ENCODE results near the gene GPSM1. TPM values are rescaled to one million over a fixed set of nuclear protein-coding genes. Genes with fewer than 3 reads are reported as not detected.
A peak's percentile ranks its signal among the peaks of the same experiment; 100 is the strongest.

The GPSM1 gene
- 13.6 TPM for polyA plus RNA-seq (2013, experiment 1 of 2)
- polyA plus RNA-seq (2013, experiment 2 of 2): 18.6 TPM

- no peaks in the 10 kb centered on the region for H3K36me3 ChIP-seq (ENCODE audit: insufficient read depth, low read length)
- H3K4me1 ChIP-seq (ENCODE audit: insufficient read depth, low read length): peaks cover 11% of the 10 kb centered on the region; the same call in 1 of the 2 replicates
- WGBS: 1% methylated on average over 75 of the region's 88 CpGs
- H3K9ac ChIP-seq (ENCODE audit: low read depth, low read length): peak within 1 kb of the TSS; percentile 75
- peak within 1 kb of the TSS; percentile 15; the same call in 1 of the 2 replicates for H3K27ac ChIP-seq (ENCODE audit: low read depth, low read length)
- H3K9me3 ChIP-seq (ENCODE audit: insufficient read depth, low read depth, low read length): no peaks in the 10 kb centered on the region
- no peaks in the 10 kb centered on the region for H3K27me3 ChIP-seq (ENCODE audit: insufficient read depth, low read length)
- H3K4me3 ChIP-seq (ENCODE audit: low read length): peak within 1 kb of the TSS; percentile 58
Observed at GRCh38 chr9:136327304-136327974, at the start of gene GPSM1. Gene GPSM1, plus strand, starts transcription at chr9:136327539. Its CDS starts 157 bp downstream, at chr9:136327696.

- 92% methylated on average over 14 of the region's 14 CpGs for WGBS
- Histone ChIP-seq H3K27me3 (ENCODE audit: insufficient read depth, low read length) (no peaks in the 10 kb centered on the region), H3K4me3 (ENCODE audit: low read length) (no peak overlapping the region), H3K9ac (ENCODE audit: low read depth, low read length) (no peak overlapping the region), H3K27ac (ENCODE audit: low read depth, low read length) (no peak overlapping the region), H3K4me1 (ENCODE audit: insufficient read depth, low read length) (no peaks in the 10 kb centered on the region), H3K9me3 (ENCODE audit: insufficient read depth, low read depth, low read length) (no peaks in the 10 kb centered on the region), H3K36me3 (ENCODE audit: insufficient read depth, low read length) (no peaks in the 10 kb centered on the region)
Observed at GRCh38 chr9:136277746-136278145, 49.6 kb upstream of the GPSM1 start.

GRCh38 chr9:136278221-136278620, 49.1 kb upstream of the GPSM1 start:
- H3K9me3 ChIP-seq (ENCODE audit: insufficient read depth, low read depth, low read length): no peaks in the 10 kb centered on the region
- 92% methylated on average over 9 of the region's 9 CpGs for WGBS
- H3K4me3 ChIP-seq (ENCODE audit: low read length): no peak overlapping the region

GRCh38 chr9:136278894-136279293, 48.4 kb upstream of the GPSM1 start:
- Histone ChIP-seq H3K9me3 (ENCODE audit: insufficient read depth, low read depth, low read length) (no peaks in the 10 kb centered on the region), H3K9ac (ENCODE audit: low read depth, low read length) (no peak overlapping the region), H3K4me1 (ENCODE audit: insufficient read depth, low read length) (no peaks in the 10 kb centered on the region), H3K27ac (ENCODE audit: low read depth, low read length) (no peak overlapping the region), H3K27me3 (ENCODE audit: insufficient read depth, low read length) (no peaks in the 10 kb centered on the region), H3K4me3 (ENCODE audit: low read length) (no peak overlapping the region), H3K36me3 (ENCODE audit: insufficient read depth, low read length) (no peaks in the 10 kb centered on the region)
- 97% methylated on average over 1 of the region's 1 CpG for WGBS

More at GRCh38 chr9:136278221-136278620, 49.1 kb upstream of the GPSM1 start:
- no peaks in the 10 kb centered on the region for H3K4me1 ChIP-seq (ENCODE audit: insufficient read depth, low read length)
- H3K27me3 ChIP-seq (ENCODE audit: insufficient read depth, low read length): no peaks in the 10 kb centered on the region
- H3K36me3 ChIP-seq (ENCODE audit: insufficient read depth, low read length): no peaks in the 10 kb centered on the region
- no peak overlapping the region for H3K27ac ChIP-seq (ENCODE audit: low read depth, low read length)
- no peak overlapping the region for H3K9ac ChIP-seq (ENCODE audit: low read depth, low read length)

- Histone ChIP-seq H3K4me3 (ENCODE audit: low read length) (no peak overlapping the region), H3K36me3 (ENCODE audit: insufficient read depth, low read length) (no peaks in the 10 kb centered on the region), H3K27ac (ENCODE audit: low read depth, low read length) (no peak overlapping the region), H3K4me1 (ENCODE audit: insufficient read depth, low read length) (no peaks in the 10 kb centered on the region), H3K9me3 (ENCODE audit: insufficient read depth, low read depth, low read length) (no peaks in the 10 kb centered on the region), H3K27me3 (ENCODE audit: insufficient read depth, low read length) (no peaks in the 10 kb centered on the region), H3K9ac (ENCODE audit: low read depth, low read length) (no peak overlapping the region)
- 88% methylated on average over 6 of the region's 6 CpGs for WGBS
Observed at GRCh38 chr9:136279471-136279870, 47.9 kb upstream of the GPSM1 start.

- 90% methylated on average over 15 of the region's 16 CpGs for WGBS
- H3K9ac ChIP-seq (ENCODE audit: low read depth, low read length): no peak overlapping the region
- no peak overlapping the region for H3K4me3 ChIP-seq (ENCODE audit: low read length)
- H3K27ac ChIP-seq (ENCODE audit: low read depth, low read length): no peak overlapping the region
- H3K9me3 ChIP-seq (ENCODE audit: insufficient read depth, low read depth, low read length): no peaks in the 10 kb centered on the region
- no peaks in the 10 kb centered on the region for H3K36me3 ChIP-seq (ENCODE audit: insufficient read depth, low read length)
- H3K4me1 ChIP-seq (ENCODE audit: insufficient read depth, low read length): no peaks in the 10 kb centered on the region
- no peaks in the 10 kb centered on the region for H3K27me3 ChIP-seq (ENCODE audit: insufficient read depth, low read length)
Observed at GRCh38 chr9:136280535-136281315, 46.6 kb upstream of the GPSM1 start.

- Histone ChIP-seq H3K4me3 (ENCODE audit: low read length) (no peak overlapping the region), H3K27me3 (ENCODE audit: insufficient read depth, low read length) (no peaks in the 10 kb centered on the region), H3K9me3 (ENCODE audit: insufficient read depth, low read depth, low read length) (no peaks in the 10 kb centered on the region), H3K4me1 (ENCODE audit: insufficient read depth, low read length) (no peaks in the 10 kb centered on the region), H3K9ac (ENCODE audit: low read depth, low read length) (no peak overlapping the region), H3K27ac (ENCODE audit: low read depth, low read length) (no peak overlapping the region), H3K36me3 (ENCODE audit: insufficient read depth, low read length) (no peaks in the 10 kb centered on the region)
- WGBS: 91% methylated on average over 39 of the region's 39 CpGs
Observed at GRCh38 chr9:136281421-136282271, 45.7 kb upstream of the GPSM1 start.

- H3K9ac ChIP-seq (ENCODE audit: low read depth, low read length): no peak overlapping the region
- no peaks in the 10 kb centered on the region for H3K9me3 ChIP-seq (ENCODE audit: insufficient read depth, low read depth, low read length)
- WGBS: 90% methylated on average over 14 of the region's 14 CpGs
- no peaks in the 10 kb centered on the region for H3K4me1 ChIP-seq (ENCODE audit: insufficient read depth, low read length)
- H3K27me3 ChIP-seq (ENCODE audit: insufficient read depth, low read length): no peaks in the 10 kb centered on the region
- H3K4me3 ChIP-seq (ENCODE audit: low read length): no peak overlapping the region
- H3K27ac ChIP-seq (ENCODE audit: low read depth, low read length): no peak overlapping the region
- H3K36me3 ChIP-seq (ENCODE audit: insufficient read depth, low read length): no peaks in the 10 kb centered on the region
Observed at GRCh38 chr9:136282272-136282861, 45.0 kb upstream of the GPSM1 start.

- H3K9me3 ChIP-seq (ENCODE audit: insufficient read depth, low read depth, low read length): no peaks in the 10 kb centered on the region
- no peaks in the 10 kb centered on the region for H3K27me3 ChIP-seq (ENCODE audit: insufficient read depth, low read length)
- H3K4me1 ChIP-seq (ENCODE audit: insufficient read depth, low read length): no peaks in the 10 kb centered on the region
- no peak overlapping the region for H3K9ac ChIP-seq (ENCODE audit: low read depth, low read length)
- no peaks in the 10 kb centered on the region for H3K36me3 ChIP-seq (ENCODE audit: insufficient read depth, low read length)
- no peak overlapping the region for H3K27ac ChIP-seq (ENCODE audit: low read depth, low read length)
- 49% methylated on average over 31 of the region's 32 CpGs for WGBS
- no peak overlapping the region for H3K4me3 ChIP-seq (ENCODE audit: low read length)
Observed at GRCh38 chr9:136283291-136284235, 43.8 kb upstream of the GPSM1 start.

- 86% methylated on average over 22 of the region's 22 CpGs for WGBS
- no peaks in the 10 kb centered on the region for H3K4me1 ChIP-seq (ENCODE audit: insufficient read depth, low read length)
Observed at GRCh38 chr9:136284311-136284710, 43.0 kb upstream of the GPSM1 start.

More at GRCh38 chr9:136284311-136284710, 43.0 kb upstream of the GPSM1 start:
- Histone ChIP-seq H3K9me3 (ENCODE audit: insufficient read depth, low read depth, low read length) (no peaks in the 10 kb centered on the region), H3K27ac (ENCODE audit: low read depth, low read length) (no peak overlapping the region), H3K27me3 (ENCODE audit: insufficient read depth, low read length) (no peaks in the 10 kb centered on the region), H3K36me3 (ENCODE audit: insufficient read depth, low read length) (no peaks in the 10 kb centered on the region), H3K4me3 (ENCODE audit: low read length) (no peak overlapping the region), H3K9ac (ENCODE audit: low read depth, low read length) (no peak overlapping the region)

All from HUES64 (cell line).